ENCODE results near the gene FANCI.

FANCI gene

DNA sequence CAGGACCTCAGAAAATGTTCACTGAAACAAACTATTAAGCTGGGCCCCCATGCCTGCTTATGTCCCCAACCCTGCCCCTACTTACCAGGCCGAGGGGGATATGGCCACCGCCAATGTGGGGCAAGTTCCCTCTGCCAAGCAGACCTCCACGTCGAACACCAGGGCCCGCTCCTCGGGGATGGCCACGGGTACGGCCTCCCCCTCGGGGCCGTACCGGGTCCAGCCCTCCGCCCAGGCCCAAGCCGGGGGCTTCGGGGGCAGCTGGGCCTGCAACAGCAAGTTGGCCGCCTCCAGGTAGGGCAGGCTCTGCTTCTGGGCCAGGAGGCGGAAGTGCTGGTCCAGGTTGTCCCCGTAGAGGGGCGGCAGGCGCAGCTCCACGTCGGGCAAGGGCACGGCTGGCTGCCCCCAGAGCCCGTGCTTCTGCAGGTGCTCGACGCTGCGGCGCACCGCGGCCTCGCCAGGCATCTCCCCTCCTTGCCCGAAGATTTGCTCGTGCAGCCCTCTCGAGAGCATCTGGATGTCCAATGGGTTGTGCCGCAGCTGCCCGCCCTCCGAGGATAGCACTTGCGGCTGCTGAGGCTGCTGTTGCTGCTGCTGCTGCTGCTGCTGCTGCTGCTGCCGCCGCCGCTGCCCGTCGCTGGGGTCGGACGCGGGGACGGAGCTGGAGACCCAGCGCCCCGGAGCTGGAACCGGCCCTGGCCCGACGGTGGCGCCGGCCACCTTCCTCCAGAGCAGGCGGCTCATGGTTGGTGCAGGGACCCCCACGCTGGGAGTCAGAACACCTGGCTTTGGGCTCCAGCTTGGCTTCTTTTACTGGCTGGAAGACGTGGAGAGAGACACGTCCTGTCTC, 89.5 kb downstream of the FANCI start:
- DNase-seq (ENCODE audit: low read depth, low spot score): peak; percentile 42

DNA sequence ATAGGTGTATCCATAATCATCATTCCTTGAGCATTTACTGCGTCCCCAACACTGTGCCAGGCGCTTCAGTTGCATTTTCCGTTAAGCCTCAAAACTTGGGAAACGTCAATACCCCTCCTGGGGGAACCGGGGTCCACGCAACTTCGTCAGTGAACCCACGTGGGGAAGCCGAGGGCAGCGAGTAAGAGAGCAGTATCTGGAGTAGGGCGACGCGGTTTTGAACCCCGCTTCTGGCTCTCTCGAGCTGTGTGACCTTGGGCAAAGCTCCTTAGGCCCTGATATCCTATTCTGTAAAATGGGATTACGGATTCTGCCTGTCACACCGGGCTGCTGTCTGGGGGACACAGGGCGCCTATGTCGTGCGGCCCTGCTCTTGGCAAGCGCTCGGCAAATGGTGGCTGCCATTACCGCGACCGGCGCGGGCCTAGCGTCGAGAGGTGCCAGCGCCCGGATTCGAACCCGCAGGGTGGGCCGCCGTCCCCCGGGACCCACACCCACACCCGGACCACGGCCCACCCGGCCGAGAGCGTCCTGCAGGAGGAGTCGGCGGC, 90.3 kb downstream of the FANCI start:
- DNase-seq (ENCODE audit: low read depth, low spot score): no peak

DNA sequence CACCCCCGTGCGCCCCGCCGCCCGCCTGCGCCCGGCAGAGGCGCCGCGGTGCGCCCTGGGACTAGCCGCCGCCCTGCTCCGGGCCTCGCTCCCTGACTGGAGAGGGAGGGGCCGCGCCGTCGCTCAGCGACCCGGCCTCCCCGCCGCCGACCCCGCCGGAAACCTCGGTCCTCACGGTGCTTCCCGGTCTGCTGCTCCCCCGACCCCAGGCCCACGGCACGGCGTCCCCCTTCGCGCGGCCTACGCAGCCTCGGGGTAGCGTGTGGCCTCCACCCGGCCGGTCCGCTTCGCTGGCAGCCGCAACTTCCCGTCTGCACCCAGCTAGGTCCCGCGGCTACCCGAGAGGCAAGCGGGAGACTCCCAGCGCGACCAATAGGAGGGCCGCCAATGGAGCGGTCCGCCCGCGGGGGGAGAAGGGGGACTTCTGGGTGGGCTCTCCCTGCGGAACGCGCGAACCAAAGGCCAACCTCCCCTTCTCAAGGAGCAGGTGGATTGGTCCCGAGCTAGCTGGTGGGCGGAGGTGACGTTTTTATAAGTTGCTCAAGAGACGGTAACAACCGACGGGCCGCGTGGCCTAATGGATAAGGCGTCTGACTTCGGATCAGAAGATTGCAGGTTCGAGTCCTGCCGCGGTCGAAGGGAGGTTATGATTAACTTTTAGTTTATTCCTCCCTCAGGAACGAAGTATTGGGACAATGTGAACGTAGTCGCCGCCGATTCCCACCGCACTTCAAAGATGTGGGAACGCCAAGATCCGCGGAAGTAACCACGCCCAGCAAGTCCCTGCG, 90.9 kb downstream of the FANCI start, which contains the start of gene POLG:
POLG (minus strand) TSS at position 315 of the 788 bp plus-strand sequence. CDS start 1,070 bp downstream, outside the sequence.
- peak; percentile 100 for DNase-seq (ENCODE audit: low read depth, low spot score)

DNA sequence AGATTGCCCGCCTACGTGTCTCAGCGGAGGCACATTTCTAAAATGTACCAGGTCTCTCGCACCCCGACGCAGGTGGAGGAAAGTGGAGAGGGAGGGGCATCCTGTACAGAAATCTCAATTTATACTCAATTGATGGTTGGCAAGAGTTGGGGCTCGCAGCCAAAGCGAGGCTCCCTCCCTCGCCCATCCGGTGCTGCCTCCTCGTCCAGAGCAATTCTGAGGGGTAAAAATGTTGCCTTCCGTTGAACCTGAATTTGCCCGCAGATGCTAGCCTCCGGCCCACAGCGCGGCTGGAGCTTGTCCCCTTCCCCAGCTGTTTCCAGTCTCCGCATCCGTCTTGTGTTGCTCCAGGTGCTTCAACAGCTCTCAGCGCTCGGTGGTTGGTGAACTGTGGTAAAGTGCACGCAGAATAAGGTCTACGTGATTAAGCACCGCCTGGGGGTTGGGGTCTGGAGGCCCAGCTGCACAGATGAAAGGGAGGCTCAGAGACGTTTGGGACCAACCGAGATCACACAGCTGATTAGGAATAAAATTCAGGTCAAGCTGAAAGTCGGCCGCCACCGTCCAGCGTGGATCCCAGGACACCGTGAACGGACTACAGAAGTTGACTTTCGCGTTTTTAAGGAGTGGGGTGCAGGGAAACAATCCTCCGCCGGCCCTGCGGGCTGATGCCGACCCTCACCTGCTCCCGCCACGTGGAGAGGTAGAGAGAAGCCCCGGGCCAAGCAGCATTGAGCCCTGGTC, 91.7 kb downstream of the FANCI start:
- peak; percentile 75 for DNase-seq (ENCODE audit: low read depth, low spot score)

DNA sequence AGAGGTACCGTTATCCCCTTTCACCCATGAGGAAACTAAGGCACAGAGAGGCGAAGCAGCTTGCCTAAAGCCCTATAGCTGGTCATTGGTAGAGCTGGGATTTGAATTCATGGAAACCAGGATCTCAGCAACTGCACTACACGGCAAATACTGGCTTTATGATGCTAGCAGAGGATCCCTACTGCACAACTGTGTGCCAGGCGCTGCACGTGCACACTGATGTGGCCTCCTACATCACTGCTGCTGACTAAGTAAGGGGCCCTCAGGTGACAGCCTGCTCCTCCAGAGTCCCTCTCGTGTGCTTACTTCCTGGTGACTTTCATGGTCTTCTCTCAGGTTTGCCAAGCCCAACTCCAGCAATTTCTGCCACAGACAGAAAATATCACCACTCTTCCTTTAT, 94.3 kb downstream of the FANCI start:
- no peak for DNase-seq (ENCODE audit: low read depth, low spot score)

DNA sequence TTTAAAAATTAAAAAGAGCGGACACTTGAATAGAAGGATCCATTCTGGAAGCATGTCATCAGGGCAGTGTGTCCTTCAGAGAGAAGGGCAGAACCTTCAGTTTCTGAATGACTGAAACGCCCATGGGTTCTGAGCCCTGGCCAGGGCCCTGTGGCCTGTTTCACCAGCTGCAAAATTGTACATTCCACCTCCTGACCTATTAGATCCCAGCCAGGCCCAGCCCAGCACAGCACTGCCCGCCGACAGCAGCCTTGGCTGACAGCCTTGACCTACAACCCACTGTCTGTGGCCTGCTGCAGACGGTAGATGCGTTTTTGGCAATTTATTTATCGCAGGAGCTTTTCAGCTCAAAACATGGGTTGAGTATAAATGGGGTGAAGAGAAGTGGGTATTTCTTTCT, 96.8 kb downstream of the FANCI start:
- DNase-seq (ENCODE audit: low read depth, low spot score): no peak

DNA sequence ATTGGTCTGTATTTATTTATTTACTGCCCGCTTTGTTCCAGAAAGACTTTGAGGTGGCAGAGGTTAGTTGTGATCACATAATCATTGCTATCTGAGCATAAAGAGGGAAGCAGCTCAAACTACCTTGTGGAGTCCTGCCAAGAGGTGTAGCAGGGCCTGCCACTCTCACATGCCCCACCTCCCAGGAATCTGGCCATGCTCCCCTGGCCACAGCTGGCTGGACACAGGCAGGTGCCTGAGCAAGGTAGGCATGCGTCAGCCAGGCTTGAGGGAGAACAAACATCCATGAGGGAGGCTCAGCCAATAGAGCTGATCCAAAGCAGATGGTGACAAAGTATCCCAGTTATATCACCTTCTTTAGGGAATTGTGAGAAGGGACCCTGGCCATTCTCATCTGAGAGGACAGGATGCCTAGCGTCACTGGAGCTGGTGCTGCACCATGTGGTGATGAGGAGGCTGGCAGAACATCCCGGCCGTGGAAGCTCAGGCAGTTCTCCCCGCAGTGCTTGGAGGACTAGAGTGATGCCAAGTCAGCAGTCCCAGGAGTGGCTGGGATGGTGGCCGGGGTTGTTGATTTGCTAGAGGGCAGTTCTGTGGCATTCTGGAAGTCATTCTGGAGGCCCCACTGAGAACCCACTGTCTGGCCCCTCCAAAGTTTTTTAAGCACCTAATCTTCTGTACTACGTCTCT, 97.7 kb downstream of the FANCI start:
- DNase-seq (ENCODE audit: low read depth, low spot score): no peak

DNA sequence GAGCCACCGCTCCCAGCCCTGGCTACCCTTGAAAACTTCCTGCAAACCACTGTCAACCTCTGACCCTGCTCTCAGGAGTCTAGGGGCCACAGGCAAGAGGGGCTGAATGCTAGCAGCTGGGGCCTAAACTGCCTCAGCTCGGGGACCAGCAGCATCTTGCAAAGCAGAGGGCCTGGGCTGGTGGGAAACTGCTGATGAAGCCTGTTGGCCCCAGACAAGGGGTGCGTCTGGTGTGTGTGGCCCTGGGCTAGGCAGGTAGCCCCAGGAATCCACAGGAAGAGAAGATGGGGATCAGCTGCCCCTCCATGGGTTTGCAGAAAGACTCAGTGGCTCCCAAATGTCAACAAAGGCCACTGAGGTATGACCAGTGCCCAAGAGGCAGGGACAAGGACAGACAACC, 99.1 kb downstream of the FANCI start:
- no peak for DNase-seq (ENCODE audit: low read depth, low spot score)

DNA sequence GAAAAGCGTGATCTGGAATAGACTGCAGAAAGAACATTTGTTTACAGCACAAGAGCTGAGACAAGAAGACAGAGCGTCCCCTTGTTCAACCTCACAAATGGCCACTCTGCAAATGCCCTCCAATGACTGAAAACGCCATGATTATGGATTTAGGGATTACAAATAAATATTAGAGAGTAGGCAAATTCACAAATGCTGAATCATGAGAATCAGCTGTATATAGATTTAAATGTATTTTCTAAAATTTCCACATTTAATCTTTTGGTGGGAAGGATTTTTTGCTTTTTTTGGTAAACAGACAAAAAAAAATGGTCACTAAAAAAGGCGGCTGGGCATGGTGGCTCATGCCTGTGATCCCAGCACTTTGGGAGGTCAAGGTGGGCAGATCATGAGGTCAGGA, 101.5 kb downstream of the FANCI start:
- DNase-seq (ENCODE audit: low read depth, low spot score): no peak

DNA sequence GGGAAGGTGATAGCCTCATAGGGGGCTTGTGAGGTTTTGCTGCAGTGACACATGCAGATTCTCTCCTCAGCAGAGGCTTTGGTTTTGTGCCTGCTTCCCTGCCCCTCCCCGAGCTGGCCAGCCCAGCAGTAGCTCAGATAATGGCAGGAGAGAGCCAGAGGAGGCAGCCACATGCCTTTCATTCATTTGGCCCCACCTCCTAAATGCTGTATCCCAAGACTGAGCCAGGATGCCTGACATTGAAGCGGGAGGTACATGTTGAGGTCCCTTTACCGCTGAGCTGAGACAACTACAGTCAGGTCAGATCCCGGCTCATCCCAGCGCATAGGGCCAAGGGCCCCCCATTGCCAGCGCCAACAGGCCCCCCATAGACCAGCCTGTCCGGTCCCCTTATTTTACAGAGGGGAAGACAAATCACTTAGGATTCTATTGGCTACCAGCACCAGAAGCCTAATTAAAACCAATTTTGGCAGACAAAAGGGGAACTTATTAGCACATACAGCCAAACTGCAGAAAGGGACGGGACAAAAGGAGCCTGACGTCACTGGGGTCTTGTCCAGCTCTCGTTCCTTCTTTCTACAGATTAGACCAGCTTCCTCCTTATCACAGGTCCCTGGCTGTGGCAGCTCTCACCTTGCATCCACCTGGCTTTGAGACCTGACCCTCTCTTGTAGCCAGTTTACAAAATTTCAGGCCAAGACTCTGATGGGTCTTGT, 102.9 kb downstream of the FANCI start:
- peak; percentile 62 for DNase-seq (ENCODE audit: low read depth, low spot score)

DNA sequence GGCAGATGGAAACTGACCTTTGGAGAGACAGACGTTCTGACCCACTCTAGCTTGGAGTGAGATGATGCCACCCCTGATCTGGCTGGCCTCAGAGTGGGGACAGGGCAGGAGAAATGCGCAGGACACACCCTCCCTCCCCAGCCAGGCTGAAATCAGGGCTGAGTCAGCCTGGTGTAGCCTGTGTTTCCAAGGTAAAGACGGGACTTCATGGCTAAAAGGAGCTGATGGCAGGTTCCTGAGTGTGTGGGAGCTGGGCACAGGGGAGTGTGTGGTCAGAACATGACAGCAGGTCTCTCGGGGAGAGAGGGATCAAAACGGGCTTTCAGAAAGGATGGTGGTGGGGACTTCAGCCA, 105.4 kb downstream of the FANCI start:
- DNase-seq (ENCODE audit: low read depth, low spot score): no peak

DNA sequence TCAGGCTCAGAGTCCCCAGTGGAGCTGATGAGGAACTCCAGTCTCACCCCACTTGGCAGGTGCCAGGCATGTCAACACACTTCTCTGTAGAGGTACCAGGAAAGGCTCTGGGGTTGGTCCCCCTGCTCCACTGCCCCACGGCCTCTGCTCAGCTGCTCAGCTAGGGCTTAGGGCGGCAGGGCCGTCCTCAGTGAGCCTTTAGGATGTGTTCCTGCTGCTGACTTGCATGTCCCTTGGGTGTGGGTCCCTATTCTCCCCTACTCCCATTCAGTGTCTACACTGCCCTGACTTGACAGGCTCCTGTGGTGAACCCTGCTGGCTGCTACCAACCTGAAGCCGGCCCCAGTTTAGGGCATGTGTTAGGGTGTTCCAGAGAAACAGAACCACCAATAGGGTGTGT, 108.7 kb downstream of the FANCI start:
- DNase-seq (ENCODE audit: low read depth, low spot score): no peak

DNA sequence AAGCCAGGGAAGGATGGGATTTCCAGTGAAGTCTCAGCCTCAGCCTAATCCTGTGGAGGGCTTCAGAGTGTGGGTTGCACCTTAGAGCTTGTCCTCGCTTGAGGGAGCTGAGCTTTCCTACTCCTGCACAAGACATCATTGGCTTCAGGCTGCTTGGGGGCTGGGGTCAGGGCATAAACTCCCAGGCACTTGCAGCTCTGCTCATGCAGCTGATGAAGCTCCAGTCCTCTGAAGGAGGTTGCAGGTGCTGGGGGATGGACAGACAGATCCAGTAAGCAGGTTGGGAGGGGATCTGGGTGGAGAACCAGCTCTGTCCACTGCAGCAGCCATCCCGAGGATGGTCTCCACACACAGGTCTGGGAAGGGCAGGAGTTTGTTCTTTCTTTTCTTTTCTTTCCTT, 110.2 kb downstream of the FANCI start:
- DNase-seq (ENCODE audit: low read depth, low spot score): no peak

DNA sequence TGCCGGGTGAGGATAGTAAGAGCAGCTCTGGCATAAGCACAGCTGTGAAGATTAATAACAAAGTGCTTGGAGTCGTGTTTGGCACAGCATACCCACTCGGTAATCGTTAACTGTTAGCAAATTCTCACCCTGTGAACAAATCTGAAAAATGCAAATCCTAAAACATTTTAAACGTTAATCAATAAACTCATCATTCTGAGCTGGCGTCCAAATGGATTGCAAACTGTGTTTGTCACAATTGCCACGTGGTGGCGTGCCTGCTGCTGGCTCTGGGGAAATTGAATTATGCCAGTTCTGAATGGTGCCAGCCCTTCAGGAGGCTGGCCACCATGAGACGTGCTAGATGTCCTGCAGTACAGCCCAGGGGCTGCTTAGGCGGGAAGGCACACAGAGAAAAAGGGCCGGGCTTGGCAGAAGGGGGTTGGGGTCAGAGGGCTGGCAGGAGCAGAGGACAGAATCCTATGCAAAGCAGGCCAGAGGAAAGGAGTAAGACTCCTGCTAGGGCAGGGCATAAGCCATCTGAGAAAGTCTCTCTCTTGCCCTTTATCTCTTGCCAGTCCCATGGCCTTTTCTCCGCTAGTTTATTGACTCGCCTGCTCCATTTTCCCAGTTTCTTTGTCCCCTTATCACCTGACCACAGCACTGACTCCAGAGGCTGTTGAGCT, 113.0 kb downstream of the FANCI start:
- DNase-seq (ENCODE audit: low read depth, low spot score): no peak

DNA sequence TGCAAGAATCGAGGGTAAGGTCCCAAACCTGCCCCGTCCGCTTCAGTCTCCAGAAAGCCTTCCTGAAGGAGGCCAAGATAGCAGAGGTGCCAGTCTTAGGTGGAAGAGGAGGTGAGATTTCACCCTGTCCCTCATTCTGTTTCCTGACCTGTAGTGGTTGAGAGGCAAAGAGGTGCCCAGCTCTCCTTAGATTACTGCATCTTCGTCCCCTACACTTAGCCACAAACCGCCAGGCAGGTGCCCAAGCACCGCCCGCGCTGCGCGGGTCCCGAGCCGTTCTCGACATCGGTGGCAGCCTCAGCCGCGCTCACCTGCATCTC, 114.6 kb downstream of the FANCI start:
- DNase-seq (ENCODE audit: low read depth, low spot score): no peak

DNA sequence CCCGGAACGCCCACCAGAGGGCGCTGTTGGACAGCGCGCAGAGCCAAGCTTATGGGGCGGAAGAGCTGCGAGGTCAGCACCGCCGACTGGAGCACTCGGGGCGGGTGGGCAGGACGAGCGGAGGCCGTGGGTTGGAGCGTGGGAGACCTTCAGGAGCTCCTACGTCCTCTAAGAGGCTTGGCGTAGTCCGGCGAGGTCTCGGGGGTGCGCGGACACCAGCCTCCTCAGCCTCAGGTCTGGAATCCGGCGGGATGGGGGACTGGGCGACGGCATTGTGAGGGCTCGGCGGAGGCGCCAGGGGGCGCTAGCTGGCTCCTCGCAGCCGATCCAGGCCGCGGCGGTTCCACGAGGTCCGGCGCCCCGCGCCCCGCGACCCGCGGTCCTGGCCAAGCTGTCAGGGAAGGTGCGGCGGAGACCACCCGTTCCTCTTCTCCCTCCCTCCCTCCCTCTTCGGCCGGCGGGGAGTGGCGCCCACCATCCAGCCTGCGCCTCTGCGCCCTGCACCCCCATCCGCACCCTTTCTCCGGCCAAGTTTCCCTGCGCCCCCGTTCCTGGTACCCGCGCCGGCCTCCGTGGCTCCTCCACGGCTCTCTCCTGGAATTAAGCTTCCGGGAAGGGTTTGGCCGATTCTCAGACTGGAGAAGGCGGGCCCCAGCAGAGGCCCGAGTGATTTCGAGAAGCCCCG, 115.1 kb downstream of the FANCI start:
- peak; percentile 94 for DNase-seq (ENCODE audit: low read depth, low spot score)

DNA sequence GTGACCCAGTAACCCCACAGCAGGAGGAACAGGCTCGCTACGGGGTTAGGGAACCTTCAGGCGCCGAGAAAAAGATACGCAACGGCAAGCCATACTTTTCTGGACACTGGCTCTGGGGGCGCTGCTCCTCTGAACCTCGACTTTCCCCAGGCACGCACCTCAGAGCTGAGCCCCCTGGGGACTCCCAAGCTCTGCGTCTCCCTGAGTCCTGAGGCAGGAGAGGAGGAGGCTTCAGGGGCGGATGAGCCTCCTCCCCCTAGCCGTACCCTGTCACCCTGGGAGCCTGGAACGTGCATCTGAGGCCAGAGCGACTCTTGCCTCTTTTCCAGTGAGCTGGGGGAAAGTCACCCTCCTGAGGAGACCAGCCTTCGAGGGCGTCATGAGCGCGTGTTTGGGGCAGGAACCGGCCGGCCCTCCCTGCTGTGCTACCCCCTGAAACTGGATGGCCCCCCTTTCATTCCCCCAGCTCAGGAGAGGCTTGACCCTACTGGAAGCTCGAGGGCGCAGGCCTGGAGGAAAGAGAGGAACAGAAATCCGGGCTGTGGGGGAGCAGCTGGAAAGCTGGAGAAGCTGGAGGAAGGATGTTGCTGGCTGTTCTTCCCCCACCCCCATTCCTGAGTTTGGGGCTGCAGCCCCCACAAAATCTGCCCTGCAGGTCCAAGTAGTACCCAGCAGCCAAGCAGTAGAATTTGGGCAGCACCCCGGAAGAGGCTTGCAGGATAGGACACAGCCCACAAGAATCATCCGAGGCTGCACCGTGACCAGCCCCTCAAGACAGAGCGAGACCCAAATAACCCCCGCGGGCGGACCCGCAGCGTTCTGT, 115.9 kb downstream of the FANCI start:
- DNase-seq (ENCODE audit: low read depth, low spot score): no peak

DNA sequence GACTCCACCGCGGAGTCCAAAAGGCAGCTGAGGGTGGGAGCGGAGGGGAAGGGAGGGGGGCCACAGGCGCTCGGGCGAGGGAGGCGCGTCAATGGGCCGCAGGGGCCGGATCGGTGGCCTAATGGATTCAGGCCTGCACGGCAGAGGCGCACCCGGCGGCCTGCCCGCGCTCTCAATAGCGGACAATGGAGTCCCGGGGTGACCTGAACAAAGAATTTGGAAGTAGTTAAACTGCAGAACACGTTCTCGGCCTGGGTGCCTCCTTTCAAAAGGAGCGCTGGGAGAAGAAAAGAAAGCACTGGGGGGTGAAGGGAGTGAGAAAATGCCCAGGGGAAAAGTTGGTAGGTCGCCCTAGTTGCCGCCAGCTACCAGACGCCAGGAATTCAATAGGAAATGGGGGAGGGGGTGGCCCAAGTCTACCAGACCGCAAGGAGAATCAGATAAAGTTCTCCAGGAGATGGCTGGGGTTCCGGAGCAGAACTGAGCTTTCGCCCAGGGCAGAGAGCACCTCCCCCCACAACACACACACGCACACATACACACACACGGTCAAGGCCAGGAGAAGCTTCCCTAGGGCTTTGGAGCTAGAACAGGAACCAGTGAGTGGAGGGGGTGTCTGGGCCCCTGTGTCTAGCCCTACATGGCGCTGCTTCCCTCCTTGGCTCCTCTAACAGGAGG, 116.7 kb downstream of the FANCI start:
- peak; percentile 65 for DNase-seq (ENCODE audit: low read depth, low spot score)
